Neural progenitor cell (in vitro differentiated cells): ENCODE data around the gene FMC1.

Experiments used
- CTCF ChIP-seq: fragments of 200-600 bp; sonication (generic); IDR thresholded peaks from 2 replicates; pipeline ENCODE4 v1.5.1; 2017; ENCODE audit warnings: antibody characterized with exemption, mild to moderate bottlenecking
- EZH2 ChIP-seq: fragments of 200-600 bp; sonication (generic); IDR thresholded peaks from 2 replicates; pipeline ENCODE4 v1.6.1; 2017; ENCODE audit warnings: antibody characterized with exemption, mild to moderate bottlenecking, moderate library complexity

- TF ChIP-seq CTCF = peak; percentile 38
- no peak for TF ChIP-seq EZH2
These were observed at the start of gene FMC1 for GRCh38 chr7:139341058-139341775.
